K562 (cell line): ENCODE data around the gene DEF6. TPM values are rescaled to one million over a fixed set of nuclear protein-coding genes. Genes with fewer than 3 reads are reported as not detected.

ENCODE experiments used
- ATF1 ChIP-seq, 2 experiments: fragments of 450-650 bp in 1 of 2; IDR thresholded peaks; 2 replicates each; pipeline ENCODE4 v1.6.1; 2016; ENCODE audit warnings: missing compliant biosample characterization in 1 of 2, missing genetic modification characterization in 1 of 2
- FOS ChIP-seq: IDR thresholded peaks from 3 replicates; pipeline ENCODE4 v1.6.1; 2011; ENCODE audit not compliant: insufficient read length; ENCODE audit errors: extremely low read depth
- HCFC1 ChIP-seq: IDR thresholded peaks from 2 replicates; pipeline ENCODE4 v1.6.1; 2012; ENCODE audit warnings: low read depth, low read length, improper control_type of control experiment
- HDAC2 ChIP-seq: fragments of 450-650 bp; IDR thresholded peaks from 2 replicates; pipeline ENCODE4 v1.6.1; 2016; ENCODE audit warnings: mild to moderate bottlenecking
- MCM2 ChIP-seq: fragments of 450-650 bp; IDR thresholded peaks from 2 replicates; pipeline ENCODE4 v1.6.1; 2017; ENCODE audit warnings: low read depth, mild to moderate bottlenecking
- NCOA1 ChIP-seq: fragments of 450-650 bp; IDR thresholded peaks from 2 replicates; pipeline ENCODE4 v1.6.1; 2016; ENCODE audit warnings: low read depth
- RFX5 ChIP-seq: IDR thresholded peaks from 2 replicates; pipeline ENCODE4 v1.6.1; 2011; ENCODE audit warnings: low read depth, mild to moderate bottlenecking, improper control_type of control experiment, low read length
- SIN3A ChIP-seq, 2 experiments: fragments of 150-350 bp in 1 of 2; IDR thresholded peaks; 2 replicates each; pipeline ENCODE4 v1.6.1; 2011 to 2016; ENCODE audit warnings: borderline replicate concordance in 2 of 2, low read depth in 2 of 2, low read length in 2 of 2, mild to moderate bottlenecking in 2 of 2, moderate library complexity in 2 of 2; ENCODE audit not compliant: control insufficient read depth in 1 of 2
- TAF15 ChIP-seq: fragments of 200-400 bp; formaldehyde crosslinking; IDR thresholded peaks from 2 replicates; pipeline ENCODE4 v1.6.1; 2017; ENCODE audit warnings: mild to moderate bottlenecking, low read depth, low read length, moderate library complexity
- TAF9B ChIP-seq: fragments of 450-650 bp; IDR thresholded peaks from 2 replicates; pipeline ENCODE4 v1.6.1; 2018; ENCODE audit warnings: mild to moderate bottlenecking; ENCODE audit not compliant: partially characterized antibody
- THRAP3 ChIP-seq: fragments of 450-650 bp; IDR thresholded peaks from 2 replicates; pipeline ENCODE4 v1.6.1; 2016; ENCODE audit warnings: mild to moderate bottlenecking, inconsistent platforms, borderline replicate concordance
- ZNF212 ChIP-seq: fragments of 450-650 bp; formaldehyde crosslinking; IDR thresholded peaks from 2 replicates; pipeline ENCODE4 v1.4.0; 2020; ENCODE audit warnings: mild to moderate bottlenecking
- ZNF41 ChIP-seq: fragments of 250-450 bp; sonication (Bioruptor Pico); conservative IDR thresholded peaks from 2 replicates; pipeline ENCODE4 v1.4.0; 2020; ENCODE audit warnings: mild to moderate bottlenecking
- ZNF589 ChIP-seq: fragments of 200-800 bp; sonication (Bioruptor generic); IDR thresholded peaks from 2 replicates; pipeline ENCODE4 v1.6.1; 2016; ENCODE audit warnings: low read depth, missing genetic modification characterization, missing compliant biosample characterization
- ZNF696 ChIP-seq: fragments of 250-450 bp; sonication (Bioruptor Pico); conservative IDR thresholded peaks from 2 replicates; pipeline ENCODE4 v1.4.0; 2020; ENCODE audit warnings: mild to moderate bottlenecking, moderate library complexity
- polyA plus RNA-seq, 8 experiments: library from polyadenylated mRNA; depleted of rRNA in 4 of 8; stranded (reverse) in 5 of 8; unstranded in 3 of 8; fragments of >200 nt; fragmentation: Nextera tagmentation in 2 of 8; fragmentation: Illumina TruSeq in 1 of 8; extraction: Ambion mirVana in 2 of 8; extraction: Trizol in 1 of 8; gene quantifications; 2 replicates each; pipeline versions ENCODE4 v1.2.1 to v1.2.3, GENCODE V29; 2011 to 2014; ENCODE audit warnings: inconsistent platforms in 1 of 8, missing spikeins in 1 of 8
- total RNA-seq, 7 experiments: library from RNA; depleted of rRNA in 6 of 7; stranded (reverse); fragments of >200 nt in 6 of 7; fragmentation: Illumina TruSeq in 2 of 7; extraction: Trizol in 2 of 7; gene quantifications; 2 replicates each; pipeline versions ENCODE4 v1.2.1 to v1.2.3, GENCODE V29; 2011 to 2021; ENCODE audit warnings: low replicate concordance in 1 of 7
- TF ChIP-seq, protein P1 (sequence below): sonication (generic); formaldehyde crosslinking; IDR thresholded peaks from 2 replicates; pipeline ENCODE4 v1.8.1; 2023; ENCODE audit warnings: mild to moderate bottlenecking, missing genetic modification reagents
- TF ChIP-seq, protein P2 (sequence below): fragments of 250-450 bp; sonication (Bioruptor Pico); IDR thresholded peaks from 2 replicates; pipeline ENCODE4 v1.8.0; 2022; ENCODE audit warnings: moderate library complexity, mild to moderate bottlenecking, inconsistent platforms
- TF ChIP-seq, protein P3 (sequence below): fragments of 250-450 bp; sonication (Bioruptor Pico); IDR thresholded peaks from 2 replicates; pipeline ENCODE4 v1.4.0; 2020; ENCODE audit warnings: borderline replicate concordance
- TF ChIP-seq, protein P4 (sequence below): fragments of 450-650 bp; IDR thresholded peaks from 2 replicates; pipeline ENCODE4 v1.6.1; 2016
- TF ChIP-seq, protein P5 (sequence below): sonication (generic); formaldehyde crosslinking; IDR thresholded peaks from 2 replicates; pipeline ENCODE4 v1.8.0; 2023; ENCODE audit warnings: mild to moderate bottlenecking, missing genetic modification reagents
- TF ChIP-seq, protein P6 (sequence below): sonication (generic); formaldehyde crosslinking; IDR thresholded peaks from 2 replicates; pipeline ENCODE4 v1.9.0; 2022; ENCODE audit warnings: mild to moderate bottlenecking, missing genetic modification reagents

Gene DEF6
- total and polyA plus RNA-seq, 9 of the 15 experiments (the other 6 are each of a cell fraction or from before 2014, with no cell fraction given): 1.3 to 44.6 (median 22.7) TPM

DNA sequence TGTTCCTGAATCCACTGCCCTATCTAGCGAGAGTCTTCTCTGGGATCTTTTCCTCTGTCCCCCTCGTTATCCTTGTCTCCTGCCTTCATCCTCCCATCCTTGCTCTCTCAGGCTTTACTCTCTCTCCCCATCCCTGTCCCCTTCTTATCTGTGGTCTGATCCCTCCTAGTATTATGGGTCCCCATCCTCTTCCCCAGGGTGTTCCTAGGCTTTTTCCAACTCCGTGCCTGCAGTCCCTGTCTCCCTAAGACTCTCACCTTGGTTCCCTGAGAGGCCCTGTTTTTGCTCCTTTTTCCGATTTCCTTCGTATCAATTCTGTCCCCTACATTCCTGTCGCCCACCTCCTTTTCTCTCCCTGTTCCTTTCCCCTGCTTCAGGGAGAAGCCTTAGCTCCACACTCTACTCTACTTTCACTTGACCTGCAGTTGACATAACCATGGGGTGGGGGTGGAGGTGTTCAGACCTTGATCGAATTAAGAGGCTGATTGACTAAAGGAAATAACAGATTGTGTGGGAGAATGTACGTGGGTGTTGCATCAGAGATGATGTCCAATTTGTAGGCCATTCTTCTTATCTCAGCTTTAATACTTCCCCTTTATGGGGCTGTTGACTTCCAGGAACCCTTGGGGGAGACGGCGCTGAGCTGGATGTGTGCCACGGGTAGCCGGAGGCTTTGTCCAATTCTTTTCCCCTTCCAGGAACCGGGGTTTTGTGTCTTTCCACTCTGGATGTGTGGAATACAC is 45.6 kb downstream of the DEF6 start (continued):
- TF ChIP-seq ZNF41 (CRISPR knock-in tag) (no peak), ATF1 (CRISPR knock-in tag; IDR thresholded peaks at IDR 0.05) (no peak), ATF1 (tag; IDR thresholded peaks at IDR 0.05) (peak; percentile 84), HDAC2 (peak; percentile 91; the same call in 1 of the 2 replicates), ZNF212 (CRISPR knock-in tag) (no peak), NCOA1 (peak; percentile 59), RFX5 (no peak), TAF15 (no peak), THRAP3 (peak; percentile 87; the same call in 1 of the 2 replicates), ZNF696 (no peak), ZNF589 (no peak), HCFC1 (0 out of 2 replicates have a peak, but pooled peaks have one; percentile 5), FOS (no peak), MCM2 (no peak), SIN3A (IDR thresholded peaks at IDR 0.05; ENCODE audit: borderline replicate concordance in 2 of 2, control insufficient read depth in 1 of 2, low read depth in 2 of 2, low read length in 2 of 2) (no peak), TAF9B (no peak)
- TF ChIP-seq, protein P1, sequence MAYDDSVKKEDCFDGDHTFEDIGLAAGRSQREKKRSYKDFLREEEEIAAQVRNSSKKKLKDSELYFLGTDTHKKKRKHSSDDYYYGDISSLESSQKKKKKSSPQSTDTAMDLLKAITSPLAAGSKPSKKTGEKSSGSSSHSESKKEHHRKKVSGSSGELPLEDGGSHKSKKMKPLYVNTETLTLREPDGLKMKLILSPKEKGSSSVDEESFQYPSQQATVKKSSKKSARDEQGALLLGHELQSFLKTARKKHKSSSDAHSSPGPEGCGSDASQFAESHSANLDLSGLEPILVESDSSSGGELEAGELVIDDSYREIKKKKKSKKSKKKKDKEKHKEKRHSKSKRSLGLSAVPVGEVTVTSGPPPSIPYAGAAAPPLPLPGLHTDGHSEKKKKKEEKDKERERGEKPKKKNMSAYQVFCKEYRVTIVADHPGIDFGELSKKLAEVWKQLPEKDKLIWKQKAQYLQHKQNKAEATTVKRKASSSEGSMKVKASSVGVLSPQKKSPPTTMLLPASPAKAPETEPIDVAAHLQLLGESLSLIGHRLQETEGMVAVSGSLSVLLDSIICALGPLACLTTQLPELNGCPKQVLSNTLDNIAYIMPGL: no peak
- TF ChIP-seq, protein P2, sequence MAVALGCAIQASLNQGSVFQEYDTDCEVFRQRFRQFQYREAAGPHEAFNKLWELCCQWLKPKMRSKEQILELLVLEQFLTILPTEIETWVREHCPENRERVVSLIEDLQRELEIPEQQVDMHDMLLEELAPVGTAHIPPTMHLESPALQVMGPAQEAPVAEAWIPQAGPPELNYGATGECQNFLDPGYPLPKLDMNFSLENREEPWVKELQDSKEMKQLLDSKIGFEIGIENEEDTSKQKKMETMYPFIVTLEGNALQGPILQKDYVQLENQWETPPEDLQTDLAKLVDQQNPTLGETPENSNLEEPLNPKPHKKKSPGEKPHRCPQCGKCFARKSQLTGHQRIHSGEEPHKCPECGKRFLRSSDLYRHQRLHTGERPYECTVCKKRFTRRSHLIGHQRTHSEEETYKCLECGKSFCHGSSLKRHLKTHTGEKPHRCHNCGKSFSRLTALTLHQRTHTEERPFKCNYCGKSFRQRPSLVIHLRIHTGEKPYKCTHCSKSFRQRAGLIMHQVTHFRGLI (CRISPR knock-in tag): no peak
- TF ChIP-seq, protein P3, sequence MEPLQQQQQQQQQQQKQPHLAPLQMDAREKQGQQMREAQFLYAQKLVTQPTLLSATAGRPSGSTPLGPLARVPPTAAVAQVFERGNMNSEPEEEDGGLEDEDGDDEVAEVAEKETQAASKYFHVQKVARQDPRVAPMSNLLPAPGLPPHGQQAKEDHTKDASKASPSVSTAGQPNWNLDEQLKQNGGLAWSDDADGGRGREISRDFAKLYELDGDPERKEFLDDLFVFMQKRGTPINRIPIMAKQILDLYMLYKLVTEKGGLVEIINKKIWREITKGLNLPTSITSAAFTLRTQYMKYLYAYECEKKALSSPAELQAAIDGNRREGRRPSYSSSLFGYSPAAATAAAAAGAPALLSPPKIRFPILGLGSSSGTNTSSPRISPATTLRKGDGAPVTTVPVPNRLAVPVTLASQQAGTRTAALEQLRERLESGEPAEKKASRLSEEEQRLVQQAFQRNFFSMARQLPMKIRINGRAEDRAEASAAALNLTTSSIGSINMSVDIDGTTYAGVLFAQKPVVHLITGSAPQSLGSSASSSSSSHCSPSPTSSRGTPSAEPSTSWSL (CRISPR knock-in tag): no peak
- TF ChIP-seq, protein P4, sequence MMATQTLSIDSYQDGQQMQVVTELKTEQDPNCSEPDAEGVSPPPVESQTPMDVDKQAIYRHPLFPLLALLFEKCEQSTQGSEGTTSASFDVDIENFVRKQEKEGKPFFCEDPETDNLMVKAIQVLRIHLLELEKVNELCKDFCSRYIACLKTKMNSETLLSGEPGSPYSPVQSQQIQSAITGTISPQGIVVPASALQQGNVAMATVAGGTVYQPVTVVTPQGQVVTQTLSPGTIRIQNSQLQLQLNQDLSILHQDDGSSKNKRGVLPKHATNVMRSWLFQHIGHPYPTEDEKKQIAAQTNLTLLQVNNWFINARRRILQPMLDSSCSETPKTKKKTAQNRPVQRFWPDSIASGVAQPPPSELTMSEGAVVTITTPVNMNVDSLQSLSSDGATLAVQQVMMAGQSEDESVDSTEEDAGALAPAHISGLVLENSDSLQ: no peak; the same call in 1 of the 2 replicates
- TF ChIP-seq, protein P5, sequence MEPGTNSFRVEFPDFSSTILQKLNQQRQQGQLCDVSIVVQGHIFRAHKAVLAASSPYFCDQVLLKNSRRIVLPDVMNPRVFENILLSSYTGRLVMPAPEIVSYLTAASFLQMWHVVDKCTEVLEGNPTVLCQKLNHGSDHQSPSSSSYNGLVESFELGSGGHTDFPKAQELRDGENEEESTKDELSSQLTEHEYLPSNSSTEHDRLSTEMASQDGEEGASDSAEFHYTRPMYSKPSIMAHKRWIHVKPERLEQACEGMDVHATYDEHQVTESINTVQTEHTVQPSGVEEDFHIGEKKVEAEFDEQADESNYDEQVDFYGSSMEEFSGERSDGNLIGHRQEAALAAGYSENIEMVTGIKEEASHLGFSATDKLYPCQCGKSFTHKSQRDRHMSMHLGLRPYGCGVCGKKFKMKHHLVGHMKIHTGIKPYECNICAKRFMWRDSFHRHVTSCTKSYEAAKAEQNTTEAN (CRISPR knock-in tag): no peak
- TF ChIP-seq, protein P6, sequence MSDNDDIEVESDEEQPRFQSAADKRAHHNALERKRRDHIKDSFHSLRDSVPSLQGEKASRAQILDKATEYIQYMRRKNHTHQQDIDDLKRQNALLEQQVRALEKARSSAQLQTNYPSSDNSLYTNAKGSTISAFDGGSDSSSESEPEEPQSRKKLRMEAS (CRISPR knock-in tag): no peak
